HepG2 (cell line): Measurements from ENCODE around the gene PSD. TPM values are rescaled to one million over a fixed set of nuclear protein-coding genes. Genes with fewer than 3 reads are reported as not detected.

Experiments used
- BHLHE40 ChIP-seq: IDR thresholded peaks from 2 replicates; pipeline ENCODE4 v1.6.1; 2011; ENCODE audit warnings: low read length, improper control_type of control experiment
- CSRNP1 ChIP-seq: sonication (generic); formaldehyde crosslinking; IDR thresholded peaks from 2 replicates; pipeline ENCODE4 v1.8.1; 2023; ENCODE audit warnings: mild to moderate bottlenecking, missing genetic modification reagents
- NFYB ChIP-seq: sonication (generic); formaldehyde crosslinking; IDR thresholded peaks from 2 replicates; pipeline ENCODE4 v1.4.0; 2020; ENCODE audit warnings: missing genetic modification reagents
- NR1H2 ChIP-seq: sonication (generic); formaldehyde crosslinking; IDR thresholded peaks from 2 replicates; pipeline ENCODE4 v1.8.1; 2022; ENCODE audit warnings: low read depth, missing genetic modification reagents, borderline replicate concordance
- PATZ1 ChIP-seq: sonication (generic); formaldehyde crosslinking; IDR thresholded peaks from 2 replicates; pipeline ENCODE4 v1.4.0; 2020; ENCODE audit warnings: missing genetic modification reagents
- PBX3 ChIP-seq: sonication (generic); formaldehyde crosslinking; IDR thresholded peaks from 2 replicates; pipeline ENCODE4 v1.8.1; 2023; ENCODE audit warnings: missing genetic modification reagents, inconsistent platforms, borderline replicate concordance
- PITX1 ChIP-seq: sonication (generic); formaldehyde crosslinking; IDR thresholded peaks from 2 replicates; pipeline ENCODE4 v1.5.1; 2020; ENCODE audit warnings: mild to moderate bottlenecking, missing genetic modification reagents
- TAF1 ChIP-seq: sonication (generic); formaldehyde crosslinking; IDR thresholded peaks from 2 replicates; pipeline ENCODE4 v1.4.0; 2020; ENCODE audit warnings: missing genetic modification reagents
- ZBTB37 ChIP-seq: sonication (generic); formaldehyde crosslinking; IDR thresholded peaks from 2 replicates; pipeline ENCODE4 v1.4.0; 2020; ENCODE audit warnings: mild to moderate bottlenecking, missing genetic modification reagents
- ZBTB42 ChIP-seq: sonication (generic); formaldehyde crosslinking; IDR thresholded peaks from 2 replicates; pipeline ENCODE4 v1.5.0; 2020; ENCODE audit warnings: mild to moderate bottlenecking, missing genetic modification reagents
- ZFP36 ChIP-seq: fragments of 150-350 bp; IDR thresholded peaks from 2 replicates; pipeline ENCODE4 v1.6.1; 2018; ENCODE audit warnings: borderline replicate concordance, low read length, low read depth; ENCODE audit not compliant: partially characterized antibody
- ZNF20 ChIP-seq: sonication (generic); formaldehyde crosslinking; IDR thresholded peaks from 2 replicates; pipeline ENCODE4 v1.4.0; 2020; ENCODE audit warnings: mild to moderate bottlenecking, moderate library complexity, missing genetic modification reagents
- ZNF354B ChIP-seq: sonication (generic); formaldehyde crosslinking; IDR thresholded peaks from 2 replicates; pipeline ENCODE4 v1.8.0; 2022; ENCODE audit warnings: mild to moderate bottlenecking, missing genetic modification reagents
- ZNF660 ChIP-seq: sonication (generic); formaldehyde crosslinking; IDR thresholded peaks from 2 replicates; pipeline ENCODE4 v1.5.1; 2020; ENCODE audit warnings: mild to moderate bottlenecking, low read depth, missing genetic modification reagents, borderline replicate concordance
- ZNF790 ChIP-seq: sonication (generic); formaldehyde crosslinking; IDR thresholded peaks from 2 replicates; pipeline ENCODE4 v1.8.0; 2022; ENCODE audit warnings: missing genetic modification reagents, mild to moderate bottlenecking, borderline replicate concordance
- polyA plus RNA-seq, 8 experiments: library from polyadenylated mRNA; depleted of rRNA in 3 of 8; stranded (reverse) in 7 of 8; unstranded in 1 of 8; fragments of >200 nt; fragmentation: Illumina TruSeq in 4 of 8; extraction: Trizol in 4 of 8; gene quantifications; 2 replicates each; pipeline versions ENCODE4 v1.2.1 to v1.2.3, GENCODE V29; 2011 to 2016; ENCODE audit warnings: low read depth in 4 of 8, missing spikeins in 1 of 8, mixed read lengths in 1 of 8; ENCODE audit not compliant: insufficient read depth in 1 of 8
- total RNA-seq, 5 experiments: library from RNA; depleted of rRNA; stranded (reverse); fragments of >200 nt; fragmentation: Illumina TruSeq; extraction: Trizol; gene quantifications; 2 replicates each; pipeline ENCODE4 v1.2.3, GENCODE V29; 2016; ENCODE audit warnings: low read depth in 1 of 5
- TF ChIP-seq, protein P1 (sequence below): sonication (generic); formaldehyde crosslinking; IDR thresholded peaks from 2 replicates; pipeline ENCODE4 v1.8.1; 2022; ENCODE audit warnings: mild to moderate bottlenecking, missing genetic modification reagents
- TF ChIP-seq, protein P2 (sequence below): sonication (generic); formaldehyde crosslinking; IDR thresholded peaks from 2 replicates; pipeline ENCODE4 v1.4.0; 2020; ENCODE audit warnings: missing genetic modification reagents, borderline replicate concordance

Gene PSD
- total and polyA plus RNA-seq, 2 of the 13 experiments (the other 11 are each of a cell fraction or from before 2014, with no cell fraction given): 0.35 to 0.58 TPM

GRCh38 chr10:102419269-102420180 is 940 bp upstream of the PSD start (continued):
- no peak for TF ChIP-seq ZBTB37
- 0 out of 2 replicates have a peak, but pooled peaks have one; percentile 48 for TF ChIP-seq ZNF354B (CRISPR knock-in tag)
- TF ChIP-seq ZBTB42: no peak
- TF ChIP-seq PITX1 (CRISPR knock-in tag): no peak
- TF ChIP-seq NR1H2 (CRISPR knock-in tag): no peak
- TF ChIP-seq TAF1 (CRISPR knock-in tag): 0 out of 2 replicates have a peak, but pooled peaks have one; percentile 4
- peak; percentile 71; the same call in 1 of the 2 replicates for TF ChIP-seq CSRNP1 (CRISPR knock-in tag)
- TF ChIP-seq PATZ1 (CRISPR knock-in tag): peak; percentile 63; the same call in 1 of the 2 replicates
- no peak for TF ChIP-seq ZNF790 (CRISPR knock-in tag)
- TF ChIP-seq, protein P1, sequence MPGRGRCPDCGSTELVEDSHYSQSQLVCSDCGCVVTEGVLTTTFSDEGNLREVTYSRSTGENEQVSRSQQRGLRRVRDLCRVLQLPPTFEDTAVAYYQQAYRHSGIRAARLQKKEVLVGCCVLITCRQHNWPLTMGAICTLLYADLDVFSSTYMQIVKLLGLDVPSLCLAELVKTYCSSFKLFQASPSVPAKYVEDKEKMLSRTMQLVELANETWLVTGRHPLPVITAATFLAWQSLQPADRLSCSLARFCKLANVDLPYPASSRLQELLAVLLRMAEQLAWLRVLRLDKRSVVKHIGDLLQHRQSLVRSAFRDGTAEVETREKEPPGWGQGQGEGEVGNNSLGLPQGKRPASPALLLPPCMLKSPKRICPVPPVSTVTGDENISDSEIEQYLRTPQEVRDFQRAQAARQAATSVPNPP (CRISPR knock-in tag): peak; percentile 27; the same call in 1 of the 2 replicates
- TF ChIP-seq ZFP36: no peak
- no peak for TF ChIP-seq BHLHE40
- no peak for TF ChIP-seq ZNF660 (CRISPR knock-in tag)
- TF ChIP-seq, protein P2, sequence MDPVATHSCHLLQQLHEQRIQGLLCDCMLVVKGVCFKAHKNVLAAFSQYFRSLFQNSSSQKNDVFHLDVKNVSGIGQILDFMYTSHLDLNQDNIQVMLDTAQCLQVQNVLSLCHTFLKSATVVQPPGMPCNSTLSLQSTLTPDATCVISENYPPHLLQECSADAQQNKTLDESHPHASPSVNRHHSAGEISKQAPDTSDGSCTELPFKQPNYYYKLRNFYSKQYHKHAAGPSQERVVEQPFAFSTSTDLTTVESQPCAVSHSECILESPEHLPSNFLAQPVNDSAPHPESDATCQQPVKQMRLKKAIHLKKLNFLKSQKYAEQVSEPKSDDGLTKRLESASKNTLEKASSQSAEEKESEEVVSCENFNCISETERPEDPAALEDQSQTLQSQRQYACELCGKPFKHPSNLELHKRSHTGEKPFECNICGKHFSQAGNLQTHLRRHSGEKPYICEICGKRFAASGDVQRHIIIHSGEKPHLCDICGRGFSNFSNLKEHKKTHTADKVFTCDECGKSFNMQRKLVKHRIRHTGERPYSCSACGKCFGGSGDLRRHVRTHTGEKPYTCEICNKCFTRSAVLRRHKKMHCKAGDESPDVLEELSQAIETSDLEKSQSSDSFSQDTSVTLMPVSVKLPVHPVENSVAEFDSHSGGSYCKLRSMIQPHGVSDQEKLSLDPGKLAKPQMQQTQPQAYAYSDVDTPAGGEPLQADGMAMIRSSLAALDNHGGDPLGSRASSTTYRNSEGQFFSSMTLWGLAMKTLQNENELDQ (CRISPR knock-in tag): 0 out of 2 replicates have a peak, but pooled peaks have one; percentile 10
- no peak for TF ChIP-seq ZNF20
- 0 out of 2 replicates have a peak, but pooled peaks have one; percentile 68 for TF ChIP-seq PBX3 (CRISPR knock-in tag)
- no peak for TF ChIP-seq NFYB (CRISPR knock-in tag)
